GM18870 (cell line): ENCODE data around the gene TIGD4.

Experiments
- ATAC-seq: cut with Tn5 transposase; IDR thresholded peaks from one replicate; pipeline ENCODE4 v1.9.1; 2021; ENCODE audit warnings: moderate library complexity; ENCODE audit not compliant: unreplicated experiment

Gene TIGD4

GRCh38 chr4:152727784-152728183, 51.7 kb downstream of the TIGD4 start:
- ATAC-seq: no peak

GRCh38 chr4:152724494-152724893, 55.0 kb downstream of the TIGD4 start:
- ATAC-seq: no peak

- ATAC-seq: no peak
Observed at GRCh38 chr4:152723236-152723635, 56.3 kb downstream of the TIGD4 start.

GRCh38 chr4:152719801-152720556, 59.6 kb downstream of the TIGD4 start:
- no peak for ATAC-seq
